ENCODE results near the gene NUTM1. TPM values are rescaled to one million over a fixed set of nuclear protein-coding genes. Genes with fewer than 3 reads are reported as not detected.

The NUTM1 gene
- total and polyA plus RNA-seq, 2 of the 13 experiments (the other 11 are each of a cell fraction or from before 2014, with no cell fraction given) = not detected

DNA sequence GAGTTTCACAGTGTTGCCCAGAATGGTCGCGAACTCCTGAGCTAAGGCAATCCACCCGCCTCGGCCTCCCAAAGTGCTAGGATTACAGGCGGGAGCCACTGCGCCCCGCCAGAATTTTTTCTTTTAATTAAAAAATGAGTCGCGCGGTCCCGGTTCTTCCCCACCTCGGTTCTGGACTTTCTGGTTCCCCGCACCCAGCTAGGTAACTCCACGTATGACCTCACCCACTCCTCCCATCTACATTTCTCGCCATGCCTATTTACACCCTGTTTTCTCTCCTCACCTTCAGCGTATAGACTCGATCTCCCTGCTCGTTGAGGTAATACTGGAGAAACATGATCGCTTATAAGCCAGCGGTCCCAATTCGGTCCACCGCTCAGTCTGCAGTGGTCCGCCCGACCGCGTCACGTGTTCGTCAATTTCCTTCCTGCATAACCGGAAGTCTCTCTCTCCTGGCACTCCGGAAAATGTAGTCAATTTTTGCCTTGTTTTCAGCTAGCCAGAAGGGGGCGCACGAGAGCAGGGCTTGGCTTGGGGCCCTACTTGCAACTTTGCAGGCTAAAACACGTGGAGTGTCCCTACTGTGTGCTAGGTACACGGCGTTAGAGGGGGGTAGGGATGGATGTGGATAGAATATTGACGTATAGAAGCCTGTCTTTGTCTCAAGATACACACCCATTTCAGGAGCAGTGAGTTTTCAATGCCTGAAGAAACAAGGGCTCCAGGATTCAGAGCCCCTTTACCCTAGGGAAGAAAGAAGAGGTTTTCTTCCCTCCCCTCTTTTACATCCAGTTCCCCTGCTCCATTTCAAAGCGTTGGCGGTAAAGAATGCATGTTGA, at the start of gene NUTM1, which contains the start of gene NOP10 (continued):
- TF ChIP-seq ZNF839 (CRISPR knock-in tag; IDR thresholded peaks at IDR 0.05; ENCODE audit: borderline replicate concordance) = no peak
- peak; percentile 79 for TF ChIP-seq TAF1 (CRISPR knock-in tag; IDR thresholded peaks at IDR 0.05)
- TF ChIP-seq PTBP1 (IDR thresholded peaks at IDR 0.05; ENCODE audit: low read depth, low read length, poor library complexity, severe bottlenecking) = no peak
- TF ChIP-seq FOXC1 (CRISPR knock-in tag; IDR thresholded peaks at IDR 0.05; ENCODE audit: borderline replicate concordance) = peak; percentile 47; the same call in 1 of the 2 replicates
- peak; percentile 96 for TF ChIP-seq DMAP1 (CRISPR knock-in tag; IDR thresholded peaks at IDR 0.05)
- 0 out of 2 replicates have a peak, but pooled peaks have one; percentile 48 for TF ChIP-seq ZNF335 (CRISPR knock-in tag; IDR thresholded peaks at IDR 0.05)
- TF ChIP-seq MED1 (CRISPR knock-in tag; IDR thresholded peaks at IDR 0.05) = peak; percentile 79
- TF ChIP-seq ZNF510 (CRISPR knock-in tag; IDR thresholded peaks at IDR 0.05; ENCODE audit: low read depth) = peak; percentile 83; the same call in 1 of the 2 replicates
- TF ChIP-seq, protein P1, sequence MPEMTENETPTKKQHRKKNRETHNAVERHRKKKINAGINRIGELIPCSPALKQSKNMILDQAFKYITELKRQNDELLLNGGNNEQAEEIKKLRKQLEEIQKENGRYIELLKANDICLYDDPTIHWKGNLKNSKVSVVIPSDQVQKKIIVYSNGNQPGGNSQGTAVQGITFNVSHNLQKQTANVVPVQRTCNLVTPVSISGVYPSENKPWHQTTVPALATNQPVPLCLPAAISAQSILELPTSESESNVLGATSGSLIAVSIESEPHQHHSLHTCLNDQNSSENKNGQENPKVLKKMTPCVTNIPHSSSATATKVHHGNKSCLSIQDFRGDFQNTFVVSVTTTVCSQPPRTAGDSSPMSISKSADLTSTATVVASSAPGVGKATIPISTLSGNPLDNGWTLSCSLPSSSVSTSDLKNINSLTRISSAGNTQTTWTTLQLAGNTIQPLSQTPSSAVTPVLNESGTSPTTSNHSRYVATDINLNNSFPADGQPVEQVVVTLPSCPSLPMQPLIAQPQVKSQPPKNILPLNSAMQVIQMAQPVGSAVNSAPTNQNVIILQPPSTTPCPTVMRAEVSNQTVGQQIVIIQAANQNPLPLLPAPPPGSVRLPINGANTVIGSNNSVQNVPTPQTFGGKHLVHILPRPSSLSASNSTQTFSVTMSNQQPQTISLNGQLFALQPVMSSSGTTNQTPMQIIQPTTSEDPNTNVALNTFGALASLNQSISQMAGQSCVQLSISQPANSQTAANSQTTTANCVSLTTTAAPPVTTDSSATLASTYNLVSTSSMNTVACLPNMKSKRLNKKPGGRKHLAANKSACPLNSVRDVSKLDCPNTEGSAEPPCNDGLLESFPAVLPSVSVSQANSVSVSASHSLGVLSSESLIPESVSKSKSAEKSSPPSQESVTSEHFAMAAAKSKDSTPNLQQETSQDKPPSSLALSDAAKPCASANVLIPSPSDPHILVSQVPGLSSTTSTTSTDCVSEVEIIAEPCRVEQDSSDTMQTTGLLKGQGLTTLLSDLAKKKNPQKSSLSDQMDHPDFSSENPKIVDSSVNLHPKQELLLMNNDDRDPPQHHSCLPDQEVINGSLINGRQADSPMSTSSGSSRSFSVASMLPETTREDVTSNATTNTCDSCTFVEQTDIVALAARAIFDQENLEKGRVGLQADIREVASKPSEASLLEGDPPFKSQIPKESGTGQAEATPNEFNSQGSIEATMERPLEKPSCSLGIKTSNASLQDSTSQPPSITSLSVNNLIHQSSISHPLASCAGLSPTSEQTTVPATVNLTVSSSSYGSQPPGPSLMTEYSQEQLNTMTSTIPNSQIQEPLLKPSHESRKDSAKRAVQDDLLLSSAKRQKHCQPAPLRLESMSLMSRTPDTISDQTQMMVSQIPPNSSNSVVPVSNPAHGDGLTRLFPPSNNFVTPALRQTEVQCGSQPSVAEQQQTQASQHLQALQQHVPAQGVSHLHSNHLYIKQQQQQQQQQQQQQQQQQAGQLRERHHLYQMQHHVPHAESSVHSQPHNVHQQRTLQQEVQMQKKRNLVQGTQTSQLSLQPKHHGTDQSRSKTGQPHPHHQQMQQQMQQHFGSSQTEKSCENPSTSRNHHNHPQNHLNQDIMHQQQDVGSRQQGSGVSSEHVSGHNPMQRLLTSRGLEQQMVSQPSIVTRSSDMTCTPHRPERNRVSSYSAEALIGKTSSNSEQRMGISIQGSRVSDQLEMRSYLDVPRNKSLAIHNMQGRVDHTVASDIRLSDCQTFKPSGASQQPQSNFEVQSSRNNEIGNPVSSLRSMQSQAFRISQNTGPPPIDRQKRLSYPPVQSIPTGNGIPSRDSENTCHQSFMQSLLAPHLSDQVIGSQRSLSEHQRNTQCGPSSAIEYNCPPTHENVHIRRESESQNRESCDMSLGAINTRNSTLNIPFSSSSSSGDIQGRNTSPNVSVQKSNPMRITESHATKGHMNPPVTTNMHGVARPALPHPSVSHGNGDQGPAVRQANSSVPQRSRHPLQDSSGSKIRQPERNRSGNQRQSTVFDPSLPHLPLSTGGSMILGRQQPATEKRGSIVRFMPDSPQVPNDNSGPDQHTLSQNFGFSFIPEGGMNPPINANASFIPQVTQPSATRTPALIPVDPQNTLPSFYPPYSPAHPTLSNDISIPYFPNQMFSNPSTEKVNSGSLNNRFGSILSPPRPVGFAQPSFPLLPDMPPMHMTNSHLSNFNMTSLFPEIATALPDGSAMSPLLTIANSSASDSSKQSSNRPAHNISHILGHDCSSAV (CRISPR knock-in tag; IDR thresholded peaks at IDR 0.05; ENCODE audit: borderline replicate concordance) = no peak
- no peak for TF ChIP-seq MBD4 (IDR thresholded peaks at IDR 0.05; ENCODE audit: borderline replicate concordance, low read length)
- TF ChIP-seq ZNF768 (CRISPR knock-in tag; IDR thresholded peaks at IDR 0.05) = no peak
- no peak for TF ChIP-seq ZNF431 (CRISPR knock-in tag; IDR thresholded peaks at IDR 0.05; ENCODE audit: borderline replicate concordance, low read depth)
- peak; percentile 49 for TF ChIP-seq ZNF547 (CRISPR knock-in tag; IDR thresholded peaks at IDR 0.05)
- peak; percentile 66; the same call in 1 of the 2 replicates for TF ChIP-seq SIX1 (CRISPR knock-in tag; IDR thresholded peaks at IDR 0.05; ENCODE audit: borderline replicate concordance)
- peak; percentile 72; the same call in 1 of the 2 replicates for TF ChIP-seq ZNF343 (CRISPR knock-in tag; IDR thresholded peaks at IDR 0.05)
- peak; percentile 78 for TF ChIP-seq KDM2A (CRISPR knock-in tag; IDR thresholded peaks at IDR 0.05; ENCODE audit: borderline replicate concordance, low read depth)
- TF ChIP-seq TARDBP (CRISPR knock-in tag; IDR thresholded peaks at IDR 0.05) = peak; percentile 94
- no peak for TF ChIP-seq GZF1 (CRISPR knock-in tag; IDR thresholded peaks at IDR 0.05)
- peak; percentile 69; the same call in 1 of the 2 replicates for TF ChIP-seq ERF (CRISPR knock-in tag; IDR thresholded peaks at IDR 0.05)
- TF ChIP-seq, protein P2, sequence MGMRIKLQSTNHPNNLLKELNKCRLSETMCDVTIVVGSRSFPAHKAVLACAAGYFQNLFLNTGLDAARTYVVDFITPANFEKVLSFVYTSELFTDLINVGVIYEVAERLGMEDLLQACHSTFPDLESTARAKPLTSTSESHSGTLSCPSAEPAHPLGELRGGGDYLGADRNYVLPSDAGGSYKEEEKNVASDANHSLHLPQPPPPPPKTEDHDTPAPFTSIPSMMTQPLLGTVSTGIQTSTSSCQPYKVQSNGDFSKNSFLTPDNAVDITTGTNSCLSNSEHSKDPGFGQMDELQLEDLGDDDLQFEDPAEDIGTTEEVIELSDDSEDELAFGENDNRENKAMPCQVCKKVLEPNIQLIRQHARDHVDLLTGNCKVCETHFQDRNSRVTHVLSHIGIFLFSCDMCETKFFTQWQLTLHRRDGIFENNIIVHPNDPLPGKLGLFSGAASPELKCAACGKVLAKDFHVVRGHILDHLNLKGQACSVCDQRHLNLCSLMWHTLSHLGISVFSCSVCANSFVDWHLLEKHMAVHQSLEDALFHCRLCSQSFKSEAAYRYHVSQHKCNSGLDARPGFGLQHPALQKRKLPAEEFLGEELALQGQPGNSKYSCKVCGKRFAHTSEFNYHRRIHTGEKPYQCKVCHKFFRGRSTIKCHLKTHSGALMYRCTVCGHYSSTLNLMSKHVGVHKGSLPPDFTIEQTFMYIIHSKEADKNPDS (CRISPR knock-in tag; IDR thresholded peaks at IDR 0.05) = no peak
